22Rv1 (cell line): ENCODE data around the gene ANAPC13.

ENCODE experiments used
- CTCF ChIP-seq: fragments of 450-650 bp; IDR thresholded peaks from 2 replicates; pipeline ENCODE4 v1.5.1; 2017; ENCODE audit warnings: mild to moderate bottlenecking
- ZFX ChIP-seq: fragments of 450-650 bp; IDR thresholded peaks from 2 replicates; pipeline ENCODE4 v1.6.1; 2017; ENCODE audit warnings: antibody characterized with exemption, borderline replicate concordance

GRCh38 chr3:134463676-134464063 lies 22.1 kb downstream of the ANAPC13 start:
- TF ChIP-seq CTCF (no peak), ZFX (no peak)
